NCI-H2107 treated with DMSO at 0.1 percent for 48 hours (cell line): Measurements from ENCODE around the gene SPHK1.

Source experiments
- DNase-seq: peaks from one replicate; lab custom pipeline; 2025; ENCODE audit not compliant: unreplicated experiment; lab: John Stamatoyannopoulos, UW

Gene SPHK1

DNA sequence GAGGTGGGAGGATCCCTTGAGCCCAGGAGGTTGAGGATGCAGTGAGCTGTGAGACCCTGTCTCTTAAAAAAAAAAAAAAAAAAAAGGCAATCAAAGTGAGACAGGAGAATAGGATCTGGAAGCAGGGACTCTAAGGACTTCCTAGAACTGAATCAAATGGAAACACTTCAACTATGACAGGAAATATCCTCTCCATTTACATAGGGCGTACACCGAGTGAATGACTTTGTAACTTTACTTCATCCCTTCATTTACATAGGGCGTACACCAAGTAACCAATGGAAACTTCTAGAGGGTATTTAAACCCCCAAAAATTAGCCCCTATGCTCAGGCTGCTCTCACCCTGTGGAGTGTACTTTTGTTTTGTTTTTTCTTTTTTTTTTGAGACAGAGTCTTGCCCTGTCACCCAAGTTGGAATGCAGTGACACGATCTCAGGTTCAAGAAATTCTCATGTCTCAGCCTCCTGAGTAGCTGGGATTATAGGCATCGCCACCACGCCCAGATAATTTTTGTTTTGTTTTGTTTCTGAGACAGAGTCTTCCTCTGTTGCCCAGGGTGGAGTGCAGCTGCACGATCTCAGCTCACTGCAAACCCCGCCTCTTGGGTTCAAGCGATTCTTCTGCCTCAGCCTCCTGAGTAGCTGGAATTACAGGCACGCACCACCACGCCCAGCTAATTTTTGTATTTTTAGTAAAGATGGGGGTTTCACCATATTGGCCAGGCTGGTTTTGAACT is 21.1 kb upstream of the SPHK1 start:
- no peak for DNase-seq

- DNase-seq: no peak
Observed at GRCh38 chr17:76365256-76365903, 19.0 kb upstream of the SPHK1 start.

GRCh38 chr17:76366247-76366646 is 18.2 kb upstream of the SPHK1 start:
- no peak for DNase-seq

- DNase-seq: no peak
Observed at GRCh38 chr17:76367642-76368041, 16.8 kb upstream of the SPHK1 start.

DNA sequence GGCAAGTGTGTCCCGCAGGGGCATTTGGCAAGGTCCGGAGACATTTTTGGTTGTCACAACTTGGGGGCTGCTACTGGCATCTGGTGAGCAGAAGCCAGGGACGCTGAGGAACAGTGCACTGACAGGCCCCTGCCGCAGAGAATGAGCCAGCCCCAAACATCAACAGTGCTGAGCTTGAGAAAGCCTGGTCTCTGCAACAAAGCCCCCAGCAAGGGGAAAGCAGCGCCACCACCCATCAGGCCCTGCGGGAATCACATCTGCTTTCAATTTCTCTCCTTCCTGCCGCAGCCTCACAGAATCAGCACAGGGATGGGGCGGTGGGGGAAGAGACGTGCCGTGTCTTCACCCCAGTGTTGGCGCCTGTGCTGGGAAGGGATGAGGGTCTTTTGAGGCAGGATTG is 15.9 kb upstream of the SPHK1 start:
- DNase-seq: no peak

DNA sequence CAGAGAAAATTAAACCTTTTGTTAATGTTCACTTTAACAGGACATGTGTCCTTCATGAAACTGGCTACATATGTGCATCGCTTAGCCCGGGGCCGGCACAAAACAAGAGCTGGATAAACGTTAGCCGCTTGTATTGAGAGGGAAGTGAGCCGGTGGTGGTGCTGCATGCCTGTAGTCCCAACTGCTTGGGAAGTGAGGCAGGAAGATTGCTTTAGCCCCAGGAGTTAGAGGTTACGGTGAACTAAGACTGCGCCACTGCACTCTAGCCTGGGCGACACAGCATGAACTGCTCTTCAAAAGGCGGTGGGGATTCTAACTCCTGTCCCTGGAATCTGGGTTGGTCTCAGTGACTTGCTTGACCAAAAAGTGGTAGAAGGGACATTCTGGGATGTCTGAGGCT is 15.0 kb upstream of the SPHK1 start:
- no peak for DNase-seq

- no peak for DNase-seq
Observed at GRCh38 chr17:76369804-76370203, 14.6 kb upstream of the SPHK1 start.

DNA sequence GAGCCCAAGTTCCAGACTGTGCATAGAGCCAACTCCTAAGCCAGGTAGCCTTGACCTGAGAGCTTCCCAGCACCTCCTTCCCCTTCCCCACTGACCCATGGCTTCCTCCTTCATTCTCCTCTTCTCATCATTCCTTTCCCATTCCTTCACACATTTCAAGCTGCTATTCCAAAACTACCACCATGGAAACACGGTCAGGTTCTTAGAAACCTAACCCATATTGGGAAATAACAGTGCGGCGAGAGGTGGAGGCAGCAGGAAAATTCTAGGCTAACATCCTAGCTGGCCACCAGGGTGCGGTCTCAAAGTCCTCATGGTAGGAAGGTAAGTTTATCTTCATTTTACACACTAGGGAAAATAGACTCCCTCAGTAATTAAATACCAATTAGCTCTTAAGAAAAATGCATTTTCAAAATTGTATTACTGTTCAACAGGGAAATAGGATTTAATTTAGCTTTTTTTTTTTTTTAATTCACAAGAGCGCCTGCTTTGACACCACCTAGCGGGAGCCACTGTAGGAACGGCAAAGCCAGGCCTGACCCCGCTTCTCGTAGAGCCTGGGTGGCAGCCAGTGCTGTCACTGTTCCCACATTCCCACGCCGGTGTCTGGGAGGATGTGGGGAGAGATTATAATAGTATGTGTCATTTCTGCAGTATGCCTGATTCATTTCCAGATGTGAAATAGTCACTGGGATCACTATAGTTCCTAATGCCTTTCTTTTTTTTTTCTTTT is 14.0 kb upstream of the SPHK1 start:
- no peak for DNase-seq

GRCh38 chr17:76371656-76372628 is 12.5 kb upstream of the SPHK1 start:
- no peak for DNase-seq

GRCh38 chr17:76376318-76377133 is 7.9 kb upstream of the SPHK1 start:
- no peak for DNase-seq

DNA sequence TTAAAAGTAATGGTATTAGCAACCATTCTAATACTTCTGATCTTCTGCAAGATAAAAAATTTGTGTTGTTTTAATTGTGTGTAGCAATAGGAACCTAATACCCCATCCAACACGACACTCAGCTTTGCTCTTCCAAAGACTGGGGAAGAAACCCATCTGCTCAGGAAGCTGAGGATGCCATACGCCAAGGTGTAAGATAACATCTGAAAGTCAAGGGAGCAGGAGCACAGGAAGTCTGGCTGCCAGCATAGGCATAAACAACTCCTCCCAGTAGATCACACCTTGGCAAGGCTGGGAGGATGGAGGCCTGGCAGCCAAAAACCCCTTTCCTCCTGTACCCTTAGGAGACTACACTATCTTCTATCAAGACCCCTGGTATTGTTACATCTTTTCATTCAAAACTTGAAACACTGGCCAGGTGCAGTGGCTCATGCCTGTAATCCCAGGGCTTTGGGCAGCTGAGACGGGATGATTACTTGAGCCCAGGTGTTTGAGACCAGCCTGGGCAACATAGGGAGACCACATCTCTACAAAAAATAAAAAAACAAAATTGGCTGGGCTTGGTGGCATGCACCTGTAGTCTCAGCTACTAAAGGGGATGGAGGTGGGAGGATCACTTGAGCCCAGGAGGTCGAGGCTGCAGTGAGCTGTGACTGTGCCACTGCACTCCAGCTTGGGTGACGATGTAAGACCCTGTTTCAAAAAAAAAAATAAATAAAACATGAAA is 5.7 kb upstream of the SPHK1 start:
- no peak for DNase-seq

DNA sequence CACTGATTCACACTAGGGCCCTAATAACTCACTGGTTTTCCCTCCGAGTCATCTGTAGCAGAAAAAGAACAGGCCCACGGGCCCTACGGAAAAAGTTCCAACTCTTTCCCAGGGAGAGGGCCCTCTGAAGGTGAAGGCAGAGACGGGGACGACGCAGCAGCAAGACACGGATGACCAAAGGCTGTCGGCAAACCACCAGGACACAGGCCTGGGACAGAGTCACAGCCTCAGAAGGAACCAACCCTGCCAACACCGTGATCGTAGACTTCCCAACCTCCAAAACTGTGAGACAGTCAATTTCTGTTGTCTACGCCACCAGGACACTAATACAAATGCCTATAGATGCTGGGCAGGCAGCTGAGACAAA is 5.2 kb upstream of the SPHK1 start:
- no peak for DNase-seq

GRCh38 chr17:76379646-76380376 is 4.6 kb upstream of the SPHK1 start:
- DNase-seq: no peak

- no peak for DNase-seq
Observed at GRCh38 chr17:76381633-76382350, 2.6 kb upstream of the SPHK1 start.

DNA sequence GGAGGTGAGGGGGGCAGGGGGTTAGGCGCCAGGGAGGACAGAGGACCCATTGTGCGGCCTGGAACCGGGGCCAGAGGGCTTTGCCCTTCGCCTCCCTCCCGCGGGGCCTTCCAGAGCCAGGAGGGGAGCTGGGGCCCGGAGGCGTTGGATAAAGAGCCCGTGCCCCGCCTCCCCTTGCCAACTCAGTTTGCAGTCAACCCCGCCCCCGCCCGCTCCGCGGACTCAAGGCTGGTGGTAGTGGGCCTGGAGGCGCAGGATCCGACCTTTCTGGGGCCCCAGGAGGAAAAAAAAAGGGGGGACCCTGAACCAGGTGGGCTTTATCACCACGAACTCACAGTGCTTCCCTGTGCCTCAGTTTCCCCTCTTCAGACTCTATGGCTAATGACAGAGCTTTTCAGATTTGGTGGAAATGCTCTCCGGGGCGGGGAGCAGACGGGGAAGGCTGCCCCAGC is 2.0 kb upstream of the SPHK1 start:
- DNase-seq: no peak

DNA sequence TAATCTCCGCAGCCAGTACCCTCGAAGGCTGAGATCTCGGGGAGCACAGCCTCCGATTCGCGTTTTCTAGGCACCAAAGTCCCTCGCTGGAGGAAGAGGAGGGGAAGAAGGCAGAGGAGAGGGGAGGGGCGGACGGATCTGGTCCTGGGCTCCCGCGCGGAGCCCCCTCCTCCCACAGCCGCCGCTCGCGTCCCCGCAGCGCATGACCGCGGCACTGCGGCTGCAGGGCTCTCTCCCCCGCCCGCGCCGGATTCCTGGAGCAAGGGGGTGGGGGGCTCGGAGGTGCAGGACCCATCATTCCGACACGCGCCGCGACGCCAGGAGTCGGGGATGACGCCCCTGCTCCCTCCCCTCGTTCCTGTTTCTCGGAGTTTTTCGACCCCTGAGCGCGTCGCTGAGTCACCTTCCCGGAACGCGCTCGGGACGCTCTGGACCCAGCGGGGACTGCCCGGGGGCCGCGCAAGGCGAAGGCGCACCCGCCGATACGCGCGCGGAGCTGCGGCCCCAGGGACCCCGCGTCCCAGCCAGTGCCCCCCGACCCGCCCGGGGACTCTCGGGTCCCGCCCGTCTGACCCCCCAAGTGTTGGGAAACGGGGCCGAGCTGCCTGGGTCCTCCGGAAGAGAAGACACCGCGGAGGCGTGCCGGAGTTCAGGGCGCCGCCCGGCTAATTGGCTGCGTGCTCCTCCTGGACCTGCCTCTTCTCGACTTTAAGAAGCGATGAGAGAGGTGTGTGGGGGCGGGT is 1.4 kb upstream of the SPHK1 start:
- no peak for DNase-seq

- no peak for DNase-seq
Observed at GRCh38 chr17:76383546-76384221, 725 bp upstream of the SPHK1 start.
